ENCODE measurements around the gene GMDS. TPM values are rescaled to one million over a fixed set of nuclear protein-coding genes. Genes with fewer than 3 reads are reported as not detected.
"Not testable (repeated sequence)": the region's sequence is repeated elsewhere in the genome, so short reads cannot be mapped to it uniquely, and the experiment has no call there.

Gene GMDS
- total and polyA plus RNA-seq, 5 experiments from 2014 or later: 11.4 to 25.0 (median 22.3) TPM

DNA sequence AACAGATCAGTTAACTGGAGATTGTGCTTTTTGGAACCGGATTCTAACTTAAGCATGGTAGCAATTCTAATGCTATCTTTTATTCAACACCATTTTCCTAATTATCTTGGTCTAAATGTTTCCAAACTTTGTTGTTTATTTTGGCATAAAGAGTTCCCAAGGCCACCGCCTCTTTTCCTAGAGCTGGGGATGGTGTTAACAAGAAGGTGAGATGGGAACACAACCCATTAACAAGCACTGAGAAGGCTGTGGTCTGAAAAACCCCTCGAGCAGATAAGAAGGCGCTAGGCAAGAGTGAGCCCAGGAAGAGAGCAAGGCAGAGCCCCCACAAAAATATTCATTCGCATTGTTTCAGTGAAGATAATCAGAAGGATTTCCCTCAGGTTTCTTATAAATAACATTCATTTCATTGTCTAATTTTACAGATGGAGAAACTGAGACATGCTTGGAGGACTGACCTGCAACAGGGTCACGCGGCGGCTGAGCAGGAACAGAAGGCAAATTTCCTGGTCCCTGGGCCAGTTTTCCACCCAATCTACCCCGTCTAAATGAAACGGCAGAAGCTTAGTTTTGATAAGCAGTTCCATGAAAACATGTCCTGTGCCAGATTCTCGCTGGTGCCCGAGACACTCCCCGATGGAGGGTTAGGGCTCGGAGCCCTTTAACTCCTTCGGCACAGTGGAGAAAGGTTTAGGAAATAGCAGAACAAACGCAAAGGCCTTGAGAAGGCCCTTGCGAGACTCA is 480.1 kb downstream of the GMDS start:
- no peak for ATAC-seq
- no peaks in the 10 kb centered on the region for H3K27me3 Mint-ChIP-seq
- POLR2A ChIA-PET: no interaction called here
- no peak overlapping the region for H3K4me3 Mint-ChIP-seq
- peaks cover 3 to 19% (median 11%) of the 10 kb centered on the region in 4 donors for H3K4me1 Mint-ChIP-seq
- DNase-seq: no peak
- no peak overlapping the region for H3K27ac Mint-ChIP-seq
- peaks cover 4 to 20% (median 13%) of the 10 kb centered on the region in 3 donors for H3K36me3 Mint-ChIP-seq
- H3K9me3 Mint-ChIP-seq: no peaks in the 10 kb centered on the region

DNA sequence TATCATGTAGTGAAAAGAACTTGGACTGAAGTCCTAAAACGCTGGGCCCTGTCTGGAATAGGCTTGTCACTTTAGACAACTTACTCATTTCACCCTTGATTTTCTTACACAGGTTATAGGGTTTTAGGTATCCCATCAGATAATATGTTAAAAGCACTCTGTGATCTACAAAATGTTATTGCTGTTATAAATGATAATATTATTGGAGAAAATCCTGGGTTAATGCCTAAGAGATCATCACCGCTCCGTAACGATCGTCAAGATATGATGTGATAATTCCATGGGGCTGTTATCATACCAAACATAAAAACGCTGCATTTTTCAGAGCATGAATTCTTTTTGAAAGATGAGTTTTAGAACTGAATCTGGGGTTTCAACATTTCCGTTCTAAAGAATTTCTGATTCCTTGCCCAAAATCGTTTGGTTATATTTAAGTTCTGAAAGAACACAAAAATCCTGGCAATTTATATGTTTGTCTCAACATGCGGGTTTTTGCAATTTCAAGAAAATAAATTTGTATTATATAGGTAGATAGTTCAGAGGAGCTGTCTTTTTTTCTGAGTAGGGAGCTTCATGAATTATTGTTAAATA is 480.9 kb downstream of the GMDS start:
- H3K4me3 Mint-ChIP-seq: no peak overlapping the region
- peaks cover 0 to 12% (median 4%) of the 10 kb centered on the region in 4 donors for H3K4me1 Mint-ChIP-seq
- no peaks in the 10 kb centered on the region for H3K27me3 Mint-ChIP-seq
- H3K27ac Mint-ChIP-seq: no peak overlapping the region
- DNase-seq: no peak
- H3K9me3 Mint-ChIP-seq: no peaks in the 10 kb centered on the region
- H3K36me3 Mint-ChIP-seq: peaks cover 4 to 20% (median 13%) of the 10 kb centered on the region in 3 donors
- no peak for ATAC-seq
- POLR2A ChIA-PET: no interaction called here

DNA sequence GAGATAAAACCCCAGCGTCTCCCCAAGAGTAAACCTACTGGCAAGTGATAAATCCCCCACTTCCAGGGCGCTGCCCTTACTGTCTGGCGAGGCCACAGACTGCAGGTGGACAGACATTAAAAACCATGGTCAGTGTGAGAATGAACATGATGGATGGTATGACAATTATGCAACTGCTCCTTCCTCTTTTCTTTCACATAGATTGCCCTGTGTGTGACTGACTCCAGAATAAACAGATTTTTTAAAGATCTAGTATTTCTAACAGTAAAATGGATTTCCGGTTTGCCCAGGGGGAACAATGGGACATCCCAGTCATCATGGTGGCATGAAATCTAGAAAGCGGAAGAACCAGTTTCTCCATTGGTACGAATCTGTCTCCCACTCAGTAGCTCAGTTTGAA is 482.0 kb downstream of the GMDS start:
- DNase-seq (no peak), ATAC-seq (no peak)
- no peak overlapping the region for H3K27ac Mint-ChIP-seq
- H3K4me1 Mint-ChIP-seq: peaks cover 0 to 7% (median 1%) of the 10 kb centered on the region in 4 donors
- H3K4me3 Mint-ChIP-seq: no peak overlapping the region
- H3K36me3 Mint-ChIP-seq: peaks cover 4 to 25% (median 13%) of the 10 kb centered on the region in 3 donors
- no peaks in the 10 kb centered on the region for H3K9me3 Mint-ChIP-seq
- POLR2A ChIA-PET: no interaction called here
- H3K27me3 Mint-ChIP-seq: no peaks in the 10 kb centered on the region

DNA sequence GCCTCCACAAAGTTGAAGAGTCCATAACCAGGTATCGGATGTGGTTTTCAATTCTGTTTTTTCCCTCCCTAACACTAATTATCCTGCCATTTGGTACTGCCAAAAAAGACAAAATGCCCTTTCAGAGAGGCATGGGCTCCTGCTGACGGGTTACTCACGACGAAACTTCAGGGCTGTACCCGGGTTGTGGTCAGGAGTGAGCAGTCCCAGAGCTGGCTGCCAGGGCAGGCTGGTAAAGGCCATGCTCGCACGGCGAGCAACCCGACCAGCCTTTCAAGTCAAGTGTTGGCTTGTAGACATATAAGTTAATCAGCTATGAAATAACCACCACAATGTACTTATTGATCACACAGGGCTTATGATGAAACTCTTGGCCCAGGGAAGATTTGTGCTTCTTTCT is 483.2 kb downstream of the GMDS start:
- Mint-ChIP-seq H3K27me3 (no peaks in the 10 kb centered on the region), H3K36me3 (peaks cover 8 to 25% (median 13%) of the 10 kb centered on the region in 3 donors), H3K4me1 (no peaks in the 10 kb centered on the region), H3K4me3 (no peak overlapping the region), H3K9me3 (peaks cover 0 to 2% (median 0%) of the 10 kb centered on the region in 9 donors), H3K27ac (no peak overlapping the region)
- DNase-seq: no peak
- POLR2A ChIA-PET: no interaction called here
- ATAC-seq: no peak

DNA sequence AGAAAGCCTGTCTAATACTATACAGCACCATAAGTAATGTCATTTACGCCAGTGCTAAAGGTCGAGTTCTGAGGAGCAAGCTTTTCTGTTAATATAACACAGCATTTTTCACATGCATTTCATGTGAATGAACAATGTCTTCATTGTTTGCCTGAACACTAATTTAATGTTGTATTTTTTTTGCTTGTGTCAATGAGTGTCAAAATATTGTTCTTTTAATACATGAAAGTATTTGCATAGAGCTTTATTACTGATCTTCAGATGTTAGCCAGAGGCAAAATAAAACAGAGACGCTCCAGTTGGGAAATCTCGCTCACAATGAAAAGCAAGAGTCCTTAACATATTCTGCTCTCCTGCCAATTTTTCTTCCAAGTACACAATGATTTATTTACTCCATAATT is 483.9 kb downstream of the GMDS start:
- Mint-ChIP-seq H3K27ac (no peak overlapping the region), H3K9me3 (peaks cover 0 to 4% (median 0%) of the 10 kb centered on the region in 9 donors), H3K4me3 (no peak overlapping the region), H3K36me3 (peaks cover 10 to 28% (median 13%) of the 10 kb centered on the region in 3 donors), H3K27me3 (no peaks in the 10 kb centered on the region), H3K4me1 (no peaks in the 10 kb centered on the region)
- POLR2A ChIA-PET: no interaction called here
- ATAC-seq: no peak
- no peak for DNase-seq

DNA sequence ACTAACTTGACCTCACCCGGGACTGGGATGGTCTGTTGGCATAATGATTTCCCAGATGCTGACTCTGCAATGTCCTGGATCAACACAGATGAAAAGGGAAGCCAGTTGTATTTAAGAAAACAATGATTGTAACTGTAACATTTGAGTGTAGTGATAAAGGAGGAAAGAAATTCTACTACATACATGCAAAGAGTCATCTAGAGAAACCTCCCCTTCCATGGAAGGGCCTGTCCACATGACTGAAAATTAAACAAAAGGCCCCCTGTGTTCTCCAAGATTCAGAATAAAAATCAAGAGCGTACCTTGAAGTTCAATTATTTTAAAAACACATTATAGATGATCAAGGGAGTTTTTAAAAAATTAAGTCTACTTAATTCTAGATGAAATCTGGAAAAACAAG is 484.5 kb downstream of the GMDS start:
- Mint-ChIP-seq H3K4me3 (no peak overlapping the region), H3K9me3 (peaks cover 0 to 4% (median 0%) of the 10 kb centered on the region in 9 donors), H3K27ac (peak overlapping the region in 1 of 10 donors; percentile 35)

DNA sequence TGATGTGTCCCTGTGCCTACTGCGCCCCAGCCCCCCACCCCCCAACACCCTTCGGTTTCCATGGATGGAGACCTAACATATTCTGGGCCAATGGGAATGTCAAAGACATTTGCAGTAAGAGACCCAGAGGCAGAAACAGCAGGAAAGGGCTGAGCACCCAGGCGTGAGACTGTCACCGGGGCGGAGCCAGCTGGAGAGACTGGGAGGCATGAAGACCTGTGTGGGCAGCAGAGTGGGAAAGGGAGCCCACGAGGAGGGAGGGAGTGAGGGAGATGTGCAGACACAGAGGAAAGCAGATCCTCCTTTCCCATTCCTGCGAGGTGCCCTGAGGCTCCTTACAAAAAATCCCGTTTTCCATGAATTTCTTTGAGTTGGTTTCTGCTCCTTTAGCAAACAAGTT is 485.5 kb downstream of the GMDS start:
- Mint-ChIP-seq H3K4me1 (no peaks in the 10 kb centered on the region), H3K9me3 (peaks cover 0 to 12% (median 0%) of the 10 kb centered on the region in 9 donors), H3K27ac (no peak overlapping the region), H3K4me3 (no peak overlapping the region), H3K27me3 (no peaks in the 10 kb centered on the region), H3K36me3 (peaks cover 6 to 25% (median 19%) of the 10 kb centered on the region in 3 donors)
- no peak for ATAC-seq
- no peak for DNase-seq
- POLR2A ChIA-PET: no interaction called here

More for the DNA sequence above, 484.5 kb downstream of the GMDS start:
- Mint-ChIP-seq H3K27me3 (no peaks in the 10 kb centered on the region), H3K36me3 (peaks cover 9 to 26% (median 10%) of the 10 kb centered on the region in 3 donors), H3K4me1 (no peaks in the 10 kb centered on the region)
- DNase-seq (no peak), ATAC-seq (no peak)
- POLR2A ChIA-PET: no interaction called here

DNA sequence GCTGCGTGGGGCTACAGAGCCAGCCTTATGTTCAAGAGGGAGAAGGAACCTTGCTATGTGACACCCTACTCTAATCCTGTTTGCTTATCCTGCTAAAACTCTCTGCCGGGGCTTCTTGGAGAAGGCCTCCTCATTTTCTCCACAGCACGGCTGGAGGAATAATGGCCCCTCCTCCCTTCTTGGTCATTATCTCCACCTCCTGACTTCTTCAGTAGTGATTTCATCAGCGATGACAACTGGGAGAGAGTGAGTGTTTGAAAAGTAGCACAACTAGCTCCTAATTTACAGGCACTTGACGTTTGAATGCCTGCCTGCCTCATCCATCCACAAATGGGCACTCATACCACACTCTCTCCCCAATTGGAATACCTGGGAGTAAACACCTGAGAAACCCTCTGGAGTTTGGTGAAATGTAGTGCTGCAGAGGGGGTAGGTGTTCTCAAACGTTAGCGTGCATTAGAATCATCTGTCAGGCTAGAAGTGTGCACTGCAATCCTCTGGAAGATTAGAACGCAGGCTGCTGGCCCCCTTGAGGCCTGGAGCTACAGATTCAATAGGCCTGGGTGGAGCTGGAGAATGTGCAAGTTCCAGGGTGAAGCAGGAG is 487.2 kb downstream of the GMDS start:
- Mint-ChIP-seq H3K9me3 (peaks cover 0 to 26% (median 12%) of the 10 kb centered on the region in 9 donors), H3K27me3 (no peaks in the 10 kb centered on the region), H3K4me3 (no peak overlapping the region), H3K4me1 (no peaks in the 10 kb centered on the region), H3K36me3 (peaks cover 6 to 37% (median 33%) of the 10 kb centered on the region in 3 donors), H3K27ac (peak overlapping the region in 1 of 10 donors; percentile 63)
- DNase-seq (no peak), ATAC-seq (no peak)
- POLR2A ChIA-PET: no interaction called here

DNA sequence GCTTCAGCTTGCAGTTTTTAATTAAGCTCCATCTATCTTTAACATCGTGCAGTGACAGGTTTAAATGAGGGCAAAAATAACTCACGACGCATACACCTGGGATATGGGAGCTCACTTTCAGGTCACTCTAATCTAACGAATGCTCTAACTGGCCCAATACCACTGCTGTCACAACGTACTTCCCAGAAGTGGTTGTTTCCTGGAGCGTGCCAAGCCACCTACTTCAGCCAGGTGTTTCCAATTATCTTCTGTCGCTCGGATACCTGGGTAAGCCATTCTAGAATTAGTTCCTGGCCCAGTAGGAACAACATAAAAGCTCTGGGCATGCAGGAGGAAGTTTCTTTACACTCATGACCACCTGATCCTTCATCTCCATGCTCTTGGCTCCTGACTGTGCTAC is 488.3 kb downstream of the GMDS start:
- Mint-ChIP-seq H3K9me3 (peaks cover 0 to 37% (median 22%) of the 10 kb centered on the region in 9 donors), H3K4me1 (no peaks in the 10 kb centered on the region), H3K27ac (no peak overlapping the region), H3K27me3 (no peaks in the 10 kb centered on the region), H3K4me3 (no peak overlapping the region), H3K36me3 (peaks cover 8 to 44% (median 43%) of the 10 kb centered on the region in 3 donors)
- POLR2A ChIA-PET: no interaction called here
- DNase-seq (no peak), ATAC-seq (no peak)

DNA sequence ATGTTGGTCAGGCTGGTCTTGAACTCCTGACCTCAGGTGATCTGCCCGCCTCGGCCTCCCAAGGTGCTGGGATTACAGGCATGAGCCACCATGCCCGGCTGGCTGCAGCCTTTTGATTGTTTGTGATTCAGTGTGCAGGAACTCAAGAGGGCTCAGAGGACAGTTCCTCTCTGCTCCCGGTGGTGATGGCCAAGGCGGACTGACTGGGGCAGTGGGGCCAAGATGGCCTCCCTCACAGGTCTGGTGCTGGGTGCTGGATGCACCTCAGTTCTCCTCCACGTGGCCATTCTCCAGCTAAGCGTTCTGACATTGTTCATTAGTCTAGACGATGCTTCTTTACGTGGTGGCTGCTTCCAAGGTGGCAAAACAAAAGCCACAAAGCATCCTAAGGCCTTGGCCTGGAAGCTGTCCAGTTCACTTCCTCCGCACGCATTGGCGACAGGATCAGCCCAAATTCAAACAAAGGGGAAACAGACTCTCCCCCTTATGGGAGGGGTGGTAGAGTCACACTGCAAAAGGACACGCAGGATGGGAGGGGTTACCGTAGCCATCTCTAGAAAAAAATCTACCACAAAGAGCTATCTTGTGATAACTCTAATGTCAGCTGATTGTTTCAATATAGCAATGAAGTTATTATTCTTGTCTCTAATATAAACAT is 488.8 kb downstream of the GMDS start:
- Mint-ChIP-seq H3K9me3 (peaks cover 0 to 42% (median 28%) of the 10 kb centered on the region in 9 donors), H3K4me1 (no peaks in the 10 kb centered on the region), H3K27me3 (no peaks in the 10 kb centered on the region), H3K27ac (peak overlapping the region in 1 of 10 donors; percentile 48), H3K4me3 (no peak overlapping the region), H3K36me3 (peaks cover 8 to 46% (median 46%) of the 10 kb centered on the region in 3 donors)
- ATAC-seq (no peak), DNase-seq (no peak)
- POLR2A ChIA-PET: no interaction called here

DNA sequence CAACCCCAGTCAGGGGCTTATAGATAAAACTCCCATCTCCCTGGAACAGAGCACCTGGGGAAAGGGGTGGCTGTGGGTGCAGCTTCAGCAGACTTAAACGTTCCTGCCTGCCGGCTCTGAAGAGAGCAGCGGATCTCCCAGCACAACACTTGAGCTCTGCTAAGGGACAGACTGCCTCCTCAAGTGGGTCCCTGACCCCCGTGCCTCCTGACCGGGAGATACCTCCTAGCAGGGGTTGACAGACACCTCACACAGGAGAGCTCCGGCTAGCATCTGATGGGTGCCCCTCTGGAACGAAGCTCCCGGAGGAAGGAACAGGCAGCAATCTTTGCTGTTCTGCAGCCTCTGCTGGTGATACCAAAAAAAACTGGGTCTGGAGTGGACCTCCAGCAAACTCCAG is 494.3 kb downstream of the GMDS start:
- not testable (repeated sequence) for H3K27me3 Mint-ChIP-seq
- H3K9me3 Mint-ChIP-seq: peaks cover 0 to 44% (median 28%) of the 10 kb centered on the region in 9 donors

DNA sequence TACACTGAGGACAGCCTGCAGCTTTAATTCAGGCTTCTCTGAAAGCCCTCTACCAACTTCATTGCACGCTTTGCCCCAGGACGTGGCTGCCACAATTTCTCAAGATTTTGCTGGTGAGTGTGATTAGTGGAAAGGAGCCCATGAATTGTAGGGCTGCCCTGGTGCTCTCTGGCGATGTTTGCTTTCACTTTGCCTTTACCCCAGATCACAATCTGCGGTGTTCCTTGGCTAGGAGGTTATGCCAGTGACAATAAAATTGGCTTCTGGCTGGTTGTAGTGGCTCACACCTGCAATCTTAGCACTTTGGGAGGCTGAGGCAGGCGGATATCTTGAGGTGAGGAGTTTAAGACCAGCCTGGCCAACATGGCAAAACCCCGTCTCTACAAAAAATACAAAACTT is 496.4 kb downstream of the GMDS start:
- Mint-ChIP-seq H3K4me1 (peaks cover 3 to 8% (median 6%) of the 10 kb centered on the region in 4 donors), H3K4me3 (no peak overlapping the region), H3K27me3 (no peaks in the 10 kb centered on the region), H3K27ac (no peak overlapping the region), H3K9me3 (peaks cover 0 to 26% (median 21%) of the 10 kb centered on the region in 9 donors), H3K36me3 (peaks cover 8 to 35% (median 25%) of the 10 kb centered on the region in 3 donors)
- POLR2A ChIA-PET: no interaction called here
- DNase-seq (no peak), ATAC-seq (no peak)

More for the DNA sequence above, 494.3 kb downstream of the GMDS start:
- peaks cover 8 to 45% (median 40%) of the 10 kb centered on the region in 3 donors for H3K36me3 Mint-ChIP-seq
- DNase-seq, POLR2A ChIA-PET, H3K27ac Mint-ChIP-seq, H3K4me1 Mint-ChIP-seq, H3K4me3 Mint-ChIP-seq, ATAC-seq: not testable (repeated sequence)

DNA sequence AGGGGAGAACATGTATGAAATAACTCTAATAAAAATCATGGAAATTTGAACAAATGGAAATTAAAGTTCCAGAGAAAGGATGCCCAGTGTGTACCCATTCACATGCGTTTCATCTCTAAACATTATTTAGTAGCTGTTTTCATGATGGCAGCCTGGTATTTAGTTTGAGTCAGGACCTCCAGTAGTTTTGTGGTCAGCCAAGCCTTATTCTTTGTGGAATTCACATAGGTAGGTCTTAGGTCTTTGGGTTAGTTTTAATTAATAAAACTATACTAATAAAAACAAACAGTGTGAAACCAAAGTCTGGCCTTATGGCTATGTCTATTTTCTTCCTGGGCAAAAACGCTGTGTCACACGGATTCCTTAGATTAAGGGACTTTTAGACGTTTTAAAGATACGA is 497.9 kb downstream of the GMDS start:
- DNase-seq (no peak), ATAC-seq (no peak)
- POLR2A ChIA-PET: no interaction called here
- H3K27ac Mint-ChIP-seq: no peak overlapping the region
- peaks cover 0 to 11% (median 6%) of the 10 kb centered on the region in 9 donors for H3K9me3 Mint-ChIP-seq
- H3K4me1 Mint-ChIP-seq: peaks cover 3 to 8% (median 6%) of the 10 kb centered on the region in 4 donors
- H3K36me3 Mint-ChIP-seq: peaks cover 6 to 21% (median 10%) of the 10 kb centered on the region in 3 donors
- no peak overlapping the region for H3K4me3 Mint-ChIP-seq
- no peaks in the 10 kb centered on the region for H3K27me3 Mint-ChIP-seq

Measured in naive thymus-derived CD8-positive, alpha-beta T cell (primary cell).